Esophagus (tissue), 2 donors: ENCODE results near the gene OTOS. TPM values are rescaled to one million over a fixed set of nuclear protein-coding genes. Genes with fewer than 3 reads are reported as not detected.

ENCODE experiments used
- H3K27ac ChIP-seq, 2 donors: one replicate each; pipeline ENCODE4 v1.5.1; 2013; ENCODE audit warnings: low read depth in 2 of 2, mild to moderate bottlenecking in 2 of 2, inconsistent platforms in 1 of 2, low read length in 1 of 2, moderate library complexity in 1 of 2
- H3K27me3 ChIP-seq, 2 donors: one replicate each; pipeline ENCODE4 v1.6.1; 2013; ENCODE audit warnings: low read length in 2 of 2, control low read depth in 1 of 2, mild to moderate bottlenecking in 1 of 2; ENCODE audit not compliant: insufficient read depth in 2 of 2, control insufficient read depth in 1 of 2
- H3K36me3 ChIP-seq, 2 donors: one replicate each; pipeline ENCODE4 v1.6.1; 2013; ENCODE audit warnings: low read length in 1 of 2; ENCODE audit not compliant: control insufficient read depth in 2 of 2, insufficient read depth in 2 of 2
- H3K4me1 ChIP-seq, 2 donors: one replicate each; pipeline ENCODE4 v1.6.1; 2013; ENCODE audit warnings: low read length in 1 of 2; ENCODE audit not compliant: control insufficient read depth in 2 of 2, insufficient read depth in 2 of 2
- H3K4me3 ChIP-seq, 2 donors: one replicate each; pipeline ENCODE4 v1.5.1; 2013; ENCODE audit warnings: low read length in 2 of 2, mild to moderate bottlenecking in 2 of 2, low read depth in 1 of 2, moderate library complexity in 1 of 2
- H3K9me3 ChIP-seq, 2 donors: one replicate each; pipeline ENCODE4 v1.6.1; 2013; ENCODE audit warnings: mild to moderate bottlenecking in 2 of 2, low read depth in 1 of 2, low read length in 1 of 2, moderate library complexity in 1 of 2; ENCODE audit not compliant: control insufficient read depth in 2 of 2, insufficient read depth in 1 of 2
- WGBS, 2 donors: extraction: QIAGEN DNeasy Blood & Tissue Kit; methylation state at CpG; one replicate each; pipeline ENCODE4 v1.1.7; 2013; 5-methylcytosine and 5-hydroxymethylcytosine counted together
- polyA plus RNA-seq, 2 donors: library from polyadenylated mRNA; stranded (reverse); fragments of 200-250 nt; gene quantifications; one replicate each; pipeline ENCODE4 v1.2.3, GENCODE V29; 2013
- donor health status: healthy with polysubstance abuse.
- donor health status: Bipolar disorder and iron deficiency.

Gene OTOS
- polyA plus RNA-seq, 2 donors, result not detected

- Histone ChIP-seq H3K36me3 (no peaks in the 10 kb centered on the region), H3K27me3 (no peaks in the 10 kb centered on the region), H3K4me1 (no peaks in the 10 kb centered on the region), H3K27ac (no peak overlapping the region), H3K9me3 (no peaks in the 10 kb centered on the region), H3K4me3 (no peak overlapping the region)
- 48 to 65% methylated on average over 17 of the region's 17 CpGs for WGBS, 2 donors
These were observed 14.7 kb upstream of the OTOS start for GRCh38 chr2:240155048-240155744.

GRCh38 chr2:240154606-240155005 lies 14.1 kb upstream of the OTOS start:
- no peaks in the 10 kb centered on the region for H3K9me3 ChIP-seq
- H3K36me3 ChIP-seq, result no peaks in the 10 kb centered on the region
- no peaks in the 10 kb centered on the region for H3K4me1 ChIP-seq
- H3K27me3 ChIP-seq, result no peaks in the 10 kb centered on the region
- no peak overlapping the region for H3K27ac ChIP-seq
- 87 to 90% methylated on average over 8 of the region's 8 CpGs for WGBS, 2 donors
- H3K4me3 ChIP-seq, result no peak overlapping the region

- no peak overlapping the region for H3K27ac ChIP-seq
- H3K4me3 ChIP-seq, result no peak overlapping the region
- H3K9me3 ChIP-seq, result no peaks in the 10 kb centered on the region
- no peaks in the 10 kb centered on the region for H3K27me3 ChIP-seq
- no peaks in the 10 kb centered on the region for H3K4me1 ChIP-seq
- WGBS, 2 donors, result 78 to 86% methylated on average over 3 of the region's 3 CpGs
- no peaks in the 10 kb centered on the region for H3K36me3 ChIP-seq
These were observed 13.0 kb upstream of the OTOS start for GRCh38 chr2:240153418-240153817.

GRCh38 chr2:240151477-240152031 lies 11.1 kb upstream of the OTOS start:
- peaks cover 0 to 5% of the 10 kb centered on the region in 2 donors for H3K4me1 ChIP-seq
- no peak overlapping the region for H3K27ac ChIP-seq
- no peaks in the 10 kb centered on the region for H3K36me3 ChIP-seq
- H3K27me3 ChIP-seq, result no peaks in the 10 kb centered on the region
- WGBS, 2 donors, result 53 to 56% methylated on average over 15 of the region's 15 CpGs
- H3K9me3 ChIP-seq, result no peaks in the 10 kb centered on the region
- no peak overlapping the region for H3K4me3 ChIP-seq

- no peak overlapping the region for H3K27ac ChIP-seq
- WGBS, 2 donors, result 24 to 25% methylated on average over 12 of the region's 12 CpGs
- H3K4me3 ChIP-seq, result no peak overlapping the region
- no peaks in the 10 kb centered on the region for H3K27me3 ChIP-seq
- H3K9me3 ChIP-seq, result no peaks in the 10 kb centered on the region
- no peaks in the 10 kb centered on the region for H3K36me3 ChIP-seq
- H3K4me1 ChIP-seq, result peaks cover 0 to 5% of the 10 kb centered on the region in 2 donors
These were observed 9.7 kb upstream of the OTOS start for GRCh38 chr2:240149943-240150784.

- Histone ChIP-seq H3K9me3 (no peaks in the 10 kb centered on the region), H3K36me3 (no peaks in the 10 kb centered on the region), H3K4me1 (peaks cover 0 to 5% of the 10 kb centered on the region in 2 donors), H3K27ac (no peak overlapping the region), H3K4me3 (no peak overlapping the region), H3K27me3 (no peaks in the 10 kb centered on the region)
- WGBS, 2 donors, result 80 to 83% methylated on average over 20 of the region's 20 CpGs
These were observed 7.6 kb upstream of the OTOS start for GRCh38 chr2:240147911-240148587.

GRCh38 chr2:240147382-240147781 lies 6.9 kb upstream of the OTOS start:
- WGBS, 2 donors, result 87 to 91% methylated on average over 5 of the region's 5 CpGs
- Histone ChIP-seq H3K36me3 (no peaks in the 10 kb centered on the region), H3K27ac (no peak overlapping the region), H3K9me3 (no peaks in the 10 kb centered on the region), H3K4me3 (no peak overlapping the region), H3K27me3 (no peaks in the 10 kb centered on the region), H3K4me1 (peaks cover 0 to 5% of the 10 kb centered on the region in 2 donors)

- H3K36me3 ChIP-seq, result no peaks in the 10 kb centered on the region
- no peaks in the 10 kb centered on the region for H3K9me3 ChIP-seq
- H3K4me3 ChIP-seq, result no peak overlapping the region
- H3K27ac ChIP-seq, result no peak overlapping the region
- H3K4me1 ChIP-seq, result peaks cover 0 to 5% of the 10 kb centered on the region in 2 donors
- 75 to 77% methylated on average over 12 of the region's 12 CpGs for WGBS, 2 donors
- H3K27me3 ChIP-seq, result no peaks in the 10 kb centered on the region
These were observed 6.3 kb upstream of the OTOS start for GRCh38 chr2:240146627-240147278.

GRCh38 chr2:240146141-240146561 lies 5.7 kb upstream of the OTOS start:
- Histone ChIP-seq H3K27me3 (no peaks in the 10 kb centered on the region), H3K4me3 (no peak overlapping the region), H3K36me3 (no peaks in the 10 kb centered on the region), H3K27ac (no peak overlapping the region), H3K9me3 (no peaks in the 10 kb centered on the region), H3K4me1 (peaks cover 0 to 5% of the 10 kb centered on the region in 2 donors)
- WGBS, 2 donors, result 35 to 44% methylated on average over 10 of the region's 10 CpGs
